HEK293 (cell line): ENCODE results near the gene INPP5F.

Source experiments
- CTCF ChIA-PET: fragments of 350-600 bp; formaldehyde crosslinking; extraction: SDS; loops from one replicate; lab custom pipeline; 2021; ENCODE audit warnings: antibody characterized with exemption; lab: Yijun Ruan, JAX
- POLR2A ChIA-PET: fragments of 300-600 bp; formaldehyde crosslinking; extraction: SDS; loops from one replicate; lab custom pipeline; 2020; ENCODE audit warnings: antibody characterized with exemption, inconsistent platforms; lab: Yijun Ruan, JAX
- H3K27ac ChIP-seq: fragments of 200-500 bp; sonication (Bioruptor generic); 2 replicates; pipeline ENCODE4 v1.5.1; 2014; ENCODE audit warnings: low read depth, low read length, control low read depth, inconsistent platforms; ENCODE audit errors: extremely low read depth
- H3K36me3 ChIP-seq, 2 experiments: fragments of 200-500 bp in 1 of 2; sonication (Bioruptor generic) in 1 of 2; 1 replicate in 1 of 2; 2 replicates in 1 of 2; pipeline ENCODE4 v1.5.1; 2014 to 2017; ENCODE audit warnings: inconsistent platforms in 2 of 2, low read length in 2 of 2; ENCODE audit not compliant: control insufficient read depth in 2 of 2, insufficient read depth in 1 of 2
- H3K4me1 ChIP-seq: fragments of 200-500 bp; sonication (Bioruptor generic); 2 replicates; pipeline ENCODE4 v1.5.1; 2014; ENCODE audit warnings: mild to moderate bottlenecking, low read length, inconsistent platforms; ENCODE audit not compliant: control insufficient read depth, insufficient read depth
- H3K4me3 ChIP-seq: 2 replicates; pipeline ENCODE4 v1.5.1; 2011; ENCODE audit warnings: low read depth, mild to moderate bottlenecking, control low read depth, low read length, moderate library complexity
- H3K9me3 ChIP-seq: fragments of 200-500 bp; sonication (Bioruptor generic); 2 replicates; pipeline ENCODE4 v1.5.1; 2014; ENCODE audit warnings: low read depth, low read length, inconsistent platforms; ENCODE audit not compliant: control insufficient read depth, insufficient read depth
- ELK4 ChIP-seq: IDR thresholded peaks from 2 replicates; pipeline ENCODE4 v1.6.1; 2011; ENCODE audit warnings: mild to moderate bottlenecking, low read depth, low read length, borderline replicate concordance
- HOXD13 ChIP-seq: sonication (generic); formaldehyde crosslinking; IDR thresholded peaks from 2 replicates; pipeline ENCODE4 v1.8.0; 2022; ENCODE audit warnings: missing genetic modification reagents, borderline replicate concordance
- KLF1 ChIP-seq: fragments of 450-650 bp; formaldehyde crosslinking; IDR thresholded peaks from 2 replicates; pipeline ENCODE4 v1.5.1; 2016; ENCODE audit warnings: missing biosample characterization, missing genetic modification characterization
- KLF7 ChIP-seq: fragments of 450-650 bp; formaldehyde crosslinking; IDR thresholded peaks from 2 replicates; pipeline ENCODE4 v1.5.1; 2016; ENCODE audit warnings: missing biosample characterization, missing genetic modification characterization, borderline replicate concordance
- KLF8 ChIP-seq: fragments of 450-650 bp; formaldehyde crosslinking; IDR thresholded peaks from 2 replicates; pipeline ENCODE4 v1.5.1; 2016; ENCODE audit warnings: missing biosample characterization, missing genetic modification characterization
- SP2 ChIP-seq: fragments of 450-650 bp; formaldehyde crosslinking; IDR thresholded peaks from 2 replicates; pipeline ENCODE4 v1.5.1; 2016; ENCODE audit warnings: missing biosample characterization, missing genetic modification characterization
- ZBTB20 ChIP-seq: fragments of 450-650 bp; formaldehyde crosslinking; IDR thresholded peaks from 2 replicates; pipeline ENCODE4 v1.5.1; 2016; ENCODE audit warnings: missing biosample characterization, missing genetic modification characterization
- ZFP69B ChIP-seq: fragments of 450-650 bp; formaldehyde crosslinking; IDR thresholded peaks from 2 replicates; pipeline ENCODE4 v1.5.1; 2016; ENCODE audit warnings: missing biosample characterization, missing genetic modification characterization
- ZNF121 ChIP-seq: fragments of 450-650 bp; formaldehyde crosslinking; IDR thresholded peaks from 2 replicates; pipeline ENCODE4 v1.5.1; 2016; ENCODE audit warnings: missing biosample characterization, missing genetic modification characterization
- ZNF174 ChIP-seq: fragments of 450-650 bp; formaldehyde crosslinking; IDR thresholded peaks from 2 replicates; pipeline ENCODE4 v1.5.0; 2017; ENCODE audit warnings: missing biosample characterization, mild to moderate bottlenecking, missing genetic modification characterization
- ZNF184 ChIP-seq: fragments of 450-650 bp; IDR thresholded peaks from 2 replicates; pipeline ENCODE4 v1.5.1; 2018; ENCODE audit warnings: missing biosample characterization, mild to moderate bottlenecking, missing genetic modification characterization
- ZNF214 ChIP-seq: fragments of 450-650 bp; formaldehyde crosslinking; IDR thresholded peaks from 2 replicates; pipeline ENCODE4 v1.5.1; 2017; ENCODE audit warnings: missing biosample characterization, mild to moderate bottlenecking, missing genetic modification characterization, borderline replicate concordance
- ZNF266 ChIP-seq: fragments of 450-650 bp; formaldehyde crosslinking; IDR thresholded peaks from 2 replicates; pipeline ENCODE4 v1.5.1; 2016; ENCODE audit warnings: missing biosample characterization, missing genetic modification characterization, low read depth
- ZNF311 ChIP-seq: fragments of 450-650 bp; formaldehyde crosslinking; IDR thresholded peaks from 2 replicates; pipeline ENCODE4 v1.5.1; 2017; ENCODE audit warnings: missing biosample characterization, missing genetic modification characterization, borderline replicate concordance
- ZNF324 ChIP-seq: fragments of 450-650 bp; formaldehyde crosslinking; IDR thresholded peaks from 2 replicates; pipeline ENCODE4 v1.5.1; 2016; ENCODE audit warnings: missing biosample characterization, missing genetic modification characterization
- ZNF350 ChIP-seq: fragments of 450-650 bp; formaldehyde crosslinking; IDR thresholded peaks from 2 replicates; pipeline ENCODE4 v1.5.0; 2017; ENCODE audit warnings: missing biosample characterization, mild to moderate bottlenecking, missing genetic modification characterization
- ZNF391 ChIP-seq: fragments of 450-650 bp; formaldehyde crosslinking; IDR thresholded peaks from 2 replicates; pipeline ENCODE4 v1.5.1; 2016; ENCODE audit warnings: low read depth, missing biosample characterization, missing genetic modification characterization, borderline replicate concordance
- ZNF610 ChIP-seq: fragments of 450-650 bp; formaldehyde crosslinking; IDR thresholded peaks from 2 replicates; pipeline ENCODE4 v1.5.1; 2016; ENCODE audit warnings: missing biosample characterization, missing genetic modification characterization, borderline replicate concordance
- ZNF776 ChIP-seq: fragments of 450-650 bp; formaldehyde crosslinking; IDR thresholded peaks from 2 replicates; pipeline ENCODE4 v1.5.0; 2017; ENCODE audit warnings: missing biosample characterization, missing genetic modification characterization, borderline replicate concordance
- ZNF843 ChIP-seq: fragments of 450-650 bp; formaldehyde crosslinking; IDR thresholded peaks from 2 replicates; pipeline ENCODE4 v1.5.1; 2016; ENCODE audit warnings: missing biosample characterization, missing genetic modification characterization
- TF ChIP-seq, protein P1 (sequence below): fragments of 450-650 bp; formaldehyde crosslinking; IDR thresholded peaks from 2 replicates; pipeline ENCODE4 v1.5.1; 2016; ENCODE audit warnings: missing biosample characterization, missing genetic modification characterization, borderline replicate concordance

INPP5F gene

GRCh38 chr10:119852822-119853221, 127.0 kb downstream of the INPP5F start:
- H3K4me3 ChIP-seq = no peak overlapping the region

DNA sequence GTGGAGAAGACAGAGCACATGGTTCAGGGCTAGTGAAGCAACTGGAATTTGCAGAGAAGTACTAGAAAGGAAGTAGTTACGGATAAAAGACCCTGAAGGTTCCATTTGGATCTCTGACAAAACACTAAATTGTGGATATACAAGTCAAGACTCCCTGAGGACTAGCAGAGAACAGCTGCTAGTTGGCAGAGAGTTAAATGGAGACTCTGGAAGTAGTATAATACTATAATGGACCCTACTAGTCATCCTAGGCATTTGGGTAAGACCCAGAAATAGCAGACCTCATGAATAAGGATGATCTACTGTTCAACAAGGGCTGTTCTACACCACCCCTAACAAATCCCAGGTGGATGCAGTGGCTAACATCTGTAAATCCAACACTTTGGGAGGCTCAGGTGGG, 127.7 kb downstream of the INPP5F start:
- TF ChIP-seq ZNF174 (tag by site-specific recombination) = no peak
- no peak for TF ChIP-seq SP2 (tag by site-specific recombination)
- no peak for TF ChIP-seq ZNF266 (tag by site-specific recombination)
- TF ChIP-seq KLF8 (tag by site-specific recombination) = no peak
- no peak for TF ChIP-seq ELK4
- no peak for TF ChIP-seq KLF7 (tag by site-specific recombination)
- TF ChIP-seq ZNF610 (tag by site-specific recombination) = no peak
- no peak for TF ChIP-seq ZNF311 (tag by site-specific recombination)
- Histone ChIP-seq H3K4me1 (no peaks in the 10 kb centered on the region), H3K27ac (no peak overlapping the region), H3K4me3 (no peak overlapping the region), H3K9me3 (no peaks in the 10 kb centered on the region), H3K36me3 (peaks cover 59 to 83% of the 10 kb centered on the region in 2 experiments)
- POLR2A ChIA-PET = interaction anchor here (0.7 kb wide), 1 partner anchor 128 kb away, joined by 3 read pairs; no protein-coding TSS in a partner anchor
- CTCF ChIA-PET = interaction anchor here (3.1 kb wide), 1 partner anchor 103 kb away, joined by 11 read pairs; no protein-coding TSS in a partner anchor

More at GRCh38 chr10:119852822-119853221, 127.0 kb downstream of the INPP5F start:
- Histone ChIP-seq H3K4me1 (no peaks in the 10 kb centered on the region), H3K27ac (no peak overlapping the region), H3K36me3 (peaks cover 62 to 85% of the 10 kb centered on the region in 2 experiments), H3K9me3 (no peaks in the 10 kb centered on the region)
- ChIA-PET POLR2A (no interaction called here), CTCF (interaction anchor here (3.1 kb wide), 1 partner anchor 102 kb away, joined by 11 read pairs; no protein-coding TSS in a partner anchor)
- no peak for TF ChIP-seq ZNF324 (tag by site-specific recombination)
- no peak for TF ChIP-seq ZNF121 (tag by site-specific recombination)

DNA sequence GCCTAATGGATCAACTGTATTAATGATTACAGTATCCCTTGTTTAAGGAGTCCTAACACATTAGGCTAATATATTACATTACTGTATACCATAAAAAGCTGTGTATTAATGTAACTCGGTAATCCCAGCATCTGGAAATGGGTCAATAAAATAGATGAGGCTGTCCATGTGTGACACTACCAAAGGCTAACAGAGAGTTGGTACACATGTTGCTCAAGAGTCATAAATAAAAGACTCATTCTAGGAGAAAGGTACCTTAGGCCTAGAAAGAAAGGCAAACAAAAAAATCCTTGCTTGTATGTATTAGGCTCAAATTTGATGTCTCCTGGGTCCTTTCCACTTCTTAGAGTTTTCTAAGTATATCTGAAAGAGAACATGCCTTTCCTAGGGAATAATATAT, 132.2 kb downstream of the INPP5F start:
- no peak overlapping the region for H3K27ac ChIP-seq
- POLR2A ChIA-PET = no interaction called here
- peaks cover 14% of the 10 kb centered on the region for H3K4me1 ChIP-seq
- peaks cover 37 to 52% of the 10 kb centered on the region in 2 experiments for H3K36me3 ChIP-seq
- no peak for TF ChIP-seq ZNF391
- no peak for TF ChIP-seq ZNF214 (tag by site-specific recombination)
- TF ChIP-seq ZNF776 (tag by site-specific recombination) = no peak
- no peak for TF ChIP-seq ZNF843 (tag by site-specific recombination)
- TF ChIP-seq HOXD13 = no peak
- TF ChIP-seq KLF1 (tag by site-specific recombination) = no peak
- TF ChIP-seq, protein P1, sequence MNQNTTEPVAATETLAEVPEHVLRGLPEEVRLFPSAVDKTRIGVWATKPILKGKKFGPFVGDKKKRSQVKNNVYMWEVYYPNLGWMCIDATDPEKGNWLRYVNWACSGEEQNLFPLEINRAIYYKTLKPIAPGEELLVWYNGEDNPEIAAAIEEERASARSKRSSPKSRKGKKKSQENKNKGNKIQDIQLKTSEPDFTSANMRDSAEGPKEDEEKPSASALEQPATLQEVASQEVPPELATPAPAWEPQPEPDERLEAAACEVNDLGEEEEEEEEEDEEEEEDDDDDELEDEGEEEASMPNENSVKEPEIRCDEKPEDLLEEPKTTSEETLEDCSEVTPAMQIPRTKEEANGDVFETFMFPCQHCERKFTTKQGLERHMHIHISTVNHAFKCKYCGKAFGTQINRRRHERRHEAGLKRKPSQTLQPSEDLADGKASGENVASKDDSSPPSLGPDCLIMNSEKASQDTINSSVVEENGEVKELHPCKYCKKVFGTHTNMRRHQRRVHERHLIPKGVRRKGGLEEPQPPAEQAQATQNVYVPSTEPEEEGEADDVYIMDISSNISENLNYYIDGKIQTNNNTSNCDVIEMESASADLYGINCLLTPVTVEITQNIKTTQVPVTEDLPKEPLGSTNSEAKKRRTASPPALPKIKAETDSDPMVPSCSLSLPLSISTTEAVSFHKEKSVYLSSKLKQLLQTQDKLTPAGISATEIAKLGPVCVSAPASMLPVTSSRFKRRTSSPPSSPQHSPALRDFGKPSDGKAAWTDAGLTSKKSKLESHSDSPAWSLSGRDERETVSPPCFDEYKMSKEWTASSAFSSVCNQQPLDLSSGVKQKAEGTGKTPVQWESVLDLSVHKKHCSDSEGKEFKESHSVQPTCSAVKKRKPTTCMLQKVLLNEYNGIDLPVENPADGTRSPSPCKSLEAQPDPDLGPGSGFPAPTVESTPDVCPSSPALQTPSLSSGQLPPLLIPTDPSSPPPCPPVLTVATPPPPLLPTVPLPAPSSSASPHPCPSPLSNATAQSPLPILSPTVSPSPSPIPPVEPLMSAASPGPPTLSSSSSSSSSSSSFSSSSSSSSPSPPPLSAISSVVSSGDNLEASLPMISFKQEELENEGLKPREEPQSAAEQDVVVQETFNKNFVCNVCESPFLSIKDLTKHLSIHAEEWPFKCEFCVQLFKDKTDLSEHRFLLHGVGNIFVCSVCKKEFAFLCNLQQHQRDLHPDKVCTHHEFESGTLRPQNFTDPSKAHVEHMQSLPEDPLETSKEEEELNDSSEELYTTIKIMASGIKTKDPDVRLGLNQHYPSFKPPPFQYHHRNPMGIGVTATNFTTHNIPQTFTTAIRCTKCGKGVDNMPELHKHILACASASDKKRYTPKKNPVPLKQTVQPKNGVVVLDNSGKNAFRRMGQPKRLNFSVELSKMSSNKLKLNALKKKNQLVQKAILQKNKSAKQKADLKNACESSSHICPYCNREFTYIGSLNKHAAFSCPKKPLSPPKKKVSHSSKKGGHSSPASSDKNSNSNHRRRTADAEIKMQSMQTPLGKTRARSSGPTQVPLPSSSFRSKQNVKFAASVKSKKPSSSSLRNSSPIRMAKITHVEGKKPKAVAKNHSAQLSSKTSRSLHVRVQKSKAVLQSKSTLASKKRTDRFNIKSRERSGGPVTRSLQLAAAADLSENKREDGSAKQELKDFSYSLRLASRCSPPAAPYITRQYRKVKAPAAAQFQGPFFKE = no peak
- TF ChIP-seq ZBTB20 = no peak
- TF ChIP-seq ZNF350 (tag by site-specific recombination) = no peak
- TF ChIP-seq ZNF184 (tag by site-specific recombination) = no peak
- TF ChIP-seq ZFP69B (tag by site-specific recombination) = no peak
- H3K4me3 ChIP-seq = no peak overlapping the region
- no peaks in the 10 kb centered on the region for H3K9me3 ChIP-seq
- CTCF ChIA-PET = interaction anchor here (0.6 to 6.8 kb wide), 9 partner anchors 10 to 413 kb away, joined by 3 to 119 read pairs (median 14); partner anchors contain the start of gene MCMBP
